Hepatocyte (in vitro differentiated cells): ENCODE data around the gene OXER1. TPM values are rescaled to one million over a fixed set of nuclear protein-coding genes. Genes with fewer than 3 reads are reported as not detected.

Experiments
- DNase-seq: peaks from one replicate; pipeline ENCODE4 v3.0.0-alpha.2; 2016; ENCODE audit warnings: low spot score
- H2AFZ ChIP-seq: fragments of 200-600 bp; sonication (generic); 2 replicates; pipeline ENCODE4 v1.6.0; 2016; ENCODE audit warnings: antibody characterized with exemption, mild to moderate bottlenecking
- H3K27ac ChIP-seq: fragments of 200-600 bp; sonication (generic); 2 replicates; pipeline ENCODE4 v1.5.1; 2016; ENCODE audit warnings: mild to moderate bottlenecking
- H3K27me3 ChIP-seq: fragments of 200-600 bp; sonication (generic); 2 replicates; pipeline ENCODE4 v1.6.1; 2016
- H3K36me3 ChIP-seq: fragments of 200-600 bp; sonication (generic); replicated peaks from 2 replicates; pipeline ENCODE4 v1.5.1; 2016; ENCODE audit warnings: low read depth; ENCODE audit not compliant: insufficient read depth
- H3K4me1 ChIP-seq: fragments of 200-600 bp; sonication (generic); 2 replicates; pipeline ENCODE4 v1.5.1; 2016; ENCODE audit warnings: mild to moderate bottlenecking, moderate library complexity; ENCODE audit not compliant: insufficient read depth
- H3K4me2 ChIP-seq: fragments of 200-600 bp; sonication (generic); 2 replicates; pipeline ENCODE4 v1.6.0; 2016
- H3K4me3 ChIP-seq: fragments of 200-600 bp; sonication (generic); 2 replicates; pipeline ENCODE4 v1.5.1; 2016; ENCODE audit warnings: mild to moderate bottlenecking
- H3K79me2 ChIP-seq: fragments of 200-600 bp; sonication (generic); 2 replicates; pipeline ENCODE4 v1.6.0; 2017; ENCODE audit warnings: mild to moderate bottlenecking
- H3K9me2 ChIP-seq: fragments of 200-600 bp; sonication (generic); replicated peaks from 2 replicates; pipeline ENCODE4 v1.6.0; 2017; ENCODE audit warnings: mild to moderate bottlenecking; ENCODE audit not compliant: insufficient read depth
- H3K9me3 ChIP-seq: fragments of 200-600 bp; sonication (generic); 2 replicates; pipeline ENCODE4 v1.5.1; 2016; ENCODE audit warnings: low read depth, mild to moderate bottlenecking
- H4K20me1 ChIP-seq: fragments of 200-600 bp; sonication (generic); 2 replicates; pipeline ENCODE4 v1.6.0; 2016; ENCODE audit warnings: mild to moderate bottlenecking; ENCODE audit not compliant: insufficient read depth, poor library complexity, severe bottlenecking
- CTCF ChIP-seq: fragments of 200-600 bp; sonication (generic); IDR thresholded peaks from 2 replicates; pipeline ENCODE4 v1.5.1; 2016; ENCODE audit warnings: antibody characterized with exemption, mild to moderate bottlenecking; ENCODE audit not compliant: poor library complexity
- EZH2 ChIP-seq: fragments of 200-600 bp; sonication (generic); IDR thresholded peaks from 2 replicates; pipeline ENCODE4 v1.6.1; 2016; ENCODE audit warnings: antibody characterized with exemption, mild to moderate bottlenecking, borderline replicate concordance
- EZH2phosphoT487 ChIP-seq: fragments of 200-600 bp; sonication (generic); IDR thresholded peaks from one replicate; pipeline ENCODE4 v1.6.1; 2018; ENCODE audit warnings: antibody characterized with exemption, mild to moderate bottlenecking, low read depth, moderate library complexity; ENCODE audit not compliant: unreplicated experiment, severe bottlenecking
- WGBS: methylation state at CpG from one replicate; pipeline ENCODE4 v1.1.6; 2016; ENCODE audit warnings: low lambda C conversion rate; ENCODE audit errors: missing lambda C conversion rate; 5-methylcytosine and 5-hydroxymethylcytosine counted together
- polyA plus RNA-seq: library from polyadenylated mRNA; unstranded; fragments of >200 nt; fragmentation: Nextera tagmentation; extraction: Ambion mirVana; gene quantifications from 2 replicates; pipeline ENCODE4 v1.2.1, GENCODE V29; 2016
- total RNA-seq: library from RNA; depleted of rRNA; stranded (reverse); fragments of >200 nt; gene quantifications from 2 replicates; pipeline ENCODE4 v1.2.3, GENCODE V29; 2014

Gene OXER1
- total and polyA plus RNA-seq, 2 experiments from 2014 or later: 5.1 to 9.5 TPM

- Histone ChIP-seq H3K9me3 (no peaks in the 10 kb centered on the region), H4K20me1 (no peaks in the 10 kb centered on the region), H3K4me1 (no peaks in the 10 kb centered on the region), H3K79me2 (no peaks in the 10 kb centered on the region), H3K9me2 (no peaks in the 10 kb centered on the region), H2AFZ (no peak overlapping the region), H3K27me3 (no peaks in the 10 kb centered on the region), H3K27ac (no peak overlapping the region), H3K36me3 (no peaks in the 10 kb centered on the region), H3K4me2 (no peak overlapping the region), H3K4me3 (no peak overlapping the region)
- 90% methylated on average over 6 of the region's 6 CpGs for WGBS
- TF ChIP-seq CTCF (no peak), EZH2 (no peak), EZH2phosphoT487 (no peak)
- no peak for DNase-seq
These were observed 38.2 kb upstream of the OXER1 start for GRCh38 chr2:42802150-42802549.

GRCh38 chr2:42801381-42801780, 37.4 kb upstream of the OXER1 start:
- Histone ChIP-seq H3K9me3 (no peaks in the 10 kb centered on the region), H3K27ac (no peak overlapping the region), H3K27me3 (no peaks in the 10 kb centered on the region), H2AFZ (no peak overlapping the region), H3K36me3 (no peaks in the 10 kb centered on the region), H3K79me2 (no peaks in the 10 kb centered on the region), H3K4me2 (no peak overlapping the region), H4K20me1 (no peaks in the 10 kb centered on the region), H3K4me1 (peaks cover 1% of the 10 kb centered on the region), H3K4me3 (no peak overlapping the region), H3K9me2 (no peaks in the 10 kb centered on the region)
- TF ChIP-seq EZH2phosphoT487: no peak
- TF ChIP-seq EZH2: no peak
- no peak for TF ChIP-seq CTCF
- DNase-seq: no peak
- WGBS: 83% methylated on average over 3 of the region's 4 CpGs

- no peak overlapping the region for H3K4me2 ChIP-seq
- H3K9me2 ChIP-seq: no peaks in the 10 kb centered on the region
- peaks cover 5% of the 10 kb centered on the region for H3K4me1 ChIP-seq
- DNase-seq: no peak
- no peak for TF ChIP-seq EZH2phosphoT487
- no peak for TF ChIP-seq EZH2
- TF ChIP-seq CTCF: no peak
- H3K27me3 ChIP-seq: no peaks in the 10 kb centered on the region
- H2AFZ ChIP-seq: no peak overlapping the region
- H3K36me3 ChIP-seq: no peaks in the 10 kb centered on the region
- H3K79me2 ChIP-seq: no peaks in the 10 kb centered on the region
- H4K20me1 ChIP-seq: no peaks in the 10 kb centered on the region
- no peaks in the 10 kb centered on the region for H3K9me3 ChIP-seq
- no peak overlapping the region for H3K4me3 ChIP-seq
- H3K27ac ChIP-seq: no peak overlapping the region
- WGBS: 98% methylated on average over 2 of the region's 2 CpGs
These were observed 37.0 kb upstream of the OXER1 start for GRCh38 chr2:42800981-42801380.

GRCh38 chr2:42800461-42800962, 36.6 kb upstream of the OXER1 start:
- H3K36me3 ChIP-seq: no peaks in the 10 kb centered on the region
- H3K4me2 ChIP-seq: no peak overlapping the region
- no peaks in the 10 kb centered on the region for H3K27me3 ChIP-seq
- TF ChIP-seq EZH2phosphoT487 (no peak), CTCF (no peak), EZH2 (no peak)
- 91% methylated on average over 4 of the region's 4 CpGs for WGBS
- H4K20me1 ChIP-seq: no peaks in the 10 kb centered on the region
- H3K27ac ChIP-seq: no peak overlapping the region
- DNase-seq: no peak
- no peaks in the 10 kb centered on the region for H3K9me2 ChIP-seq
- no peak overlapping the region for H2AFZ ChIP-seq
- no peaks in the 10 kb centered on the region for H3K9me3 ChIP-seq
- H3K4me3 ChIP-seq: no peak overlapping the region
- peaks cover 2% of the 10 kb centered on the region for H3K79me2 ChIP-seq
- H3K4me1 ChIP-seq: peaks cover 8% of the 10 kb centered on the region
